GM03348 (cell line): Measurements from ENCODE around the gene IPO11.
"Not testable (repeated sequence)": the region's sequence is repeated elsewhere in the genome, so short reads cannot be mapped to it uniquely, and the experiment has no call there.

Source experiments
- DNase-seq: peaks from one replicate; pipeline ENCODE4 v3.0.0; 2012; ENCODE audit warnings: low spot score

Gene IPO11

DNA sequence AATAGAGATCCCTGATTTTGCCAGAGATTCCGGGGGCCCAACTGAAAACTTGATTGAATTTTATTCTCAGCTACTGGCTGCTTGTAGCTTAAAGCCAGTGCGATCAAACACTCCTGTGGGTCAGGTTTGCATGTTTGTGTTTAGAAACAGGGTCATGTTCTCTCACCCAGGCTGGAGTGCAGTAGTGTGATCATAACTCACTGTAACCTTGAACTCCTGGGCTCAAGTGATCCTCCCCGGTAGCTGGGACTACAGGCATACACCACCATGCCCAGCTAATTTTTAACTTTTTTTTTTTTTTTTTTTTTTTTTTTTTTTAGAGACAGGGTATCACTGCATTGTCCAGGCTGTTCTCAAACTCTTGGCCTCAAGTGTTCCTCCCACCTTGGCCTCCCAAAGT lies 232.7 kb downstream of the IPO11 start:
- DNase-seq, result no peak

DNA sequence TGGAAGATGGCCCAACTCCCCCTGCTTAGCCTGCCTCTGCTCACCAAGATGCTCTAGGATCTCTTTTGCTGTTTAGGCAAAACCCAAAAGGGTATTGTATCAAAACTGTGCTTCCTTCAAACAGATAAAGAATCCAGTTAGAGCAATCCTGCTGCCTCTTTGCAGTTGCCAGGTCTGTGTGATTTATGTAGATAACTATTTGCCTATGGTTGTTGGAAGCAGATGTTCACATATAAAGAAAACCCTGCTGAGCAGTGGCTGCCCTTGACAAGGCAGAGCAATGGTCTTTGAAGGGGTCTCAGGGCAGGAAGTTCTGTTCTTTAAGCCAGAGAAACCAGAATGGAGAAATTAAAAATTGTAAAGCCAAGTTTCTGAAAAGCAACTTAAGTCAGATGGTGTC lies 234.7 kb downstream of the IPO11 start:
- no peak for DNase-seq

DNA sequence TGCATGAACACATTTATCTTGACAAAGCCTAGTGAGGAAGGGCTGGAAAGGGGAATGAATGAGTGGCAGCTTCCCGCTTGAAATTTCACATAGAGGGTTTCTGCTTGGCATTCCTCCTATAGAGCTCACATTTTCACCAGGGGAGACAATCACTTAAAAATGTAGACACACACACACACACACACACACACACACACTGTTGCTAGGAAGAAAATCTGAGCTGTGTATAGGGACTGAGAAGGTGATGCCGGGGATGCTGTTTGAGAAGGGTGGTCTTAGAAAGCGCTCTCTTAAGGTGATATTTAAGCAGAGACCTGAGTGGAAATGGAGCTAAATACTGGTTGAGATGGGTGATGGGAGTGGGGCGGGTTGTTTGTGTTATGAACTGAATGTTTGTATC lies 236.5 kb downstream of the IPO11 start:
- no peak for DNase-seq

DNA sequence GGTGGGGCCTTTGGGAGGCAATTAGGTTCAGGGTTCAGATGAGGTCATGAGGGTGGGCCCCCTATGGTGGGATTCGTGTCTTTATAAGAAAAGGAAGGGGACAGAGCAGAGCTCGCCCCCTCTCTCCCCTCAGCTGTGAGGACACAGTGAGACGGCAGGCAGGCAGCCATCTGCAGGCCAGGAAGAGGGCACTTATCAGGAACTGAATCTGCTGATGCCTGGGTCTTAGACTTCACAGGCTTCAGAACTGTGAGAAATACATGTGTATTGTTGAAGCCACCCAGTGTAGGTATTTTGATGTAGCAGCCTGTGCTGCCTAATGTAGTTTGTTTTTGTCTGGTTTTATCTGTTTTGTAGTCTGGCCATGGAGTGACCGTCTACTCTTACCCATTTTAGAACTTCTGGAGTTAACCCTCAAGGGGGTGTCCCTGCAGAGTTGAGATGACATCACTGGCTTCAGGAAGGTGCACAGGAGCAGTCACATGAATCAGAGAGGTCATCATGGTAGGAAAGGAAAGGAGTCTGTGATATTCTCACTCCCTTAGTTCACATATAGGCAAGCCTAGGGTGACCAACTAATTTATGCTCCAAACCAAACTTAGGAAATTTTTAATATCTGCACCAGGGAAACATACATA lies 237.0 kb downstream of the IPO11 start:
- DNase-seq, result no peak

DNA sequence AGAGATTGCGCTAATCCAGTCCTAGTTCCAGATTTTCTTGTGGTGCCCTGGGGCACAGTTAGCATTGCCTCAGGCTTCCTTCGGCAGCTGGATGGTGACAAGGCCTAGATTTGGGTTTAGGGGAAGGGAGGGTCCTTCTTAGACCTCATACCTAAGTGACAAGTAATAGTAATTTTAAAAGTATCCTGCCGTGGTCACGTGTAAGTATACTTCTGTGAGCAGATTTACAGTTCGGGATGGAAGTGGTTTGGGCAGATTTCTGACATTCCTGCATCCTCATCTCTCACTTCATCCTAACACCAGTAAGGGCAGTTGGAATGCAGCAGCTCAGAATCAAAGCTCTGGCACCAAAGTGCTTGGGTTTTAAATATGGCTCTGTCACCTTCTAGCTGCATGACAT lies 237.6 kb downstream of the IPO11 start:
- no peak for DNase-seq

DNA sequence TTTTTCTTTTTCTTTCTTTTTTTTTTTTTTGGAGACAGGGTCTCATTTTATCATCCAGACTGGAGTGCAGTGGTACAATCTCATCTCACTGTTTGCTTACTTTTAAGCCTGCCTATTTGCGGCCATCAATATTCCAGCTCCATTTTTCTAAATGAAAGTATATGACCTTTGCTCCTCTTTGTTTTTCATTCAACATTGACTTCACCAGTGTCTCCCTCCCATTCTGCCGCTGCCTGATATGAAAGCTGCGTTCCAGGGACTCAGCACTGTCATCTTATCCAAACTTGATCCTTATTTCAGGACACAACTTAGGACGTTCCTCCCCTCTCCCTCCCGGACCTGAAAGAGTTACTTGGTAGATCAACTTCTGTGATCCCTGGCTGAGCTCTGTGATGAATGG lies 239.7 kb downstream of the IPO11 start:
- no peak for DNase-seq

DNA sequence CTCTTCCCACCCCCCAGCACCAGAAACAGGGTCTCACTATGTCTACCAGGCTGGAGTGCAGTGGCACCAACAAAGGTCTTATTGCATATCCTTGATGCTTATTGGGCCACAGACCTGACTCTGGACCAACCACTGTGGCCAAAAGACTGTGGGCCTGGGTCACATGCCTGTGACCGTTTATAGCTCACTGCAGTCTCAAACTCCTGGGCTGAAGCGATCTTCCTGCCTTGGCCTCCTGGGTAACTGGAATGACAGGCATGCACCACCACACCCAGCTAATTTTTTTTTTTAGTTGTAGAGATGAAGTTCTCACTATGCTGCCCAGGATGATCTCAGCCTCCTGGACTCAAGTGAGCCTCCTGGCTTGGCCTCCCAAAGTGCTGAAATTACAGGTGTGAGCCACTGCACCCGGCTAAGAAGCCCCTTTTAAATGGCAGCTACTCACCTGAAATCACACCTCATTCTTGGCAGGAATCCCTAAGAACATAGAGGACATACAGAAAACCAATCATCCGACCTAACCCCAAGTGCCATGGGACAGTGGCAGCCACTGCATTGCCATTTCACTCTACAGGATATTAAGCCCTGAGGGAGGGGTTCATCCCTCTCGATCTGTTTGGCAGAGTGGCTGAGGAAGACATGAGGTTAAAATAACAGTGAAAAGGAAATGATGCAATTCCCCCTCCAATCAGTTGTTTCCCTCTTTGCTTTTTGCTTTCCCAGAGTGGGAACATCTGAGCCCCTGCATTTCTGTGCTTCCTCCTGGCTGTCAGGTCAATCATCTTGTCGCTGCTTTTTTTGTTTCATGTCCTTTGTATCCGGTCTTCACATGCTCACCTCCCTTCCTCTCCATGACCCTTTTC lies 240.7 kb downstream of the IPO11 start:
- DNase-seq, result no peak

DNA sequence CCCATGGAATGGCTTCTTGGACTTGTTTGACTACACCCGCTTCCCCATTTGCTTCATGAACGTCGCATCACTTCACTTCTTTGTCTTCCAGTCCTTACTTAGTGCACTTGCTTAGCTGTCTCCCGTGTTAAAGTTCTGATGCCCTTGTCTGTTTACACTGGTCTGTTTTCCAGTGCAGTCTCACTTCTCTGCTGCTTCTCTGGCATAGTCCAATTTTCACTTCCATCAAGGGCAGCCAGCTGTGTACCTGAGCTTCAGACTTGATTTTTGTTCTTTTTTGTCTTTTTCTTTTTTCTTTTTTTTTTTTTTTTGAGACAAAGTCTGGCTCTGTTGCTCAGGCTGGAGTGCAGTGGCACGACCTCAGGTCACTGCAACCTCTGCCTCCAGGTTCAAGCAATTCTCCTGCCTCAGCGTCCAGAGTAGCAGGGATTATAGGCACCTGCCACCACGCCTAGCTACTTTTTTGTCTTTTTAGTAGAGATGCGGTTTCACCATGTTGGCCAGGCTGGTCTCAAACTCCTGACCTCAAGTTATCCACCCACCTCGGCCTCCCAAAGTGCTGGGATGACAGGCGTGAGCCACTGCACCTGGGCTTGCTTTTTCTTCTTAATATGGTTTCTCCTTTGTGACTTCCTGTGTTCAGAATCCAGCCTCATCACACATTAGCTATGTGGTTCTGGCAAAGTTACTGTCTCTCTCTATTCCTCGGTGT lies 241.5 kb downstream of the IPO11 start:
- DNase-seq, result no peak

DNA sequence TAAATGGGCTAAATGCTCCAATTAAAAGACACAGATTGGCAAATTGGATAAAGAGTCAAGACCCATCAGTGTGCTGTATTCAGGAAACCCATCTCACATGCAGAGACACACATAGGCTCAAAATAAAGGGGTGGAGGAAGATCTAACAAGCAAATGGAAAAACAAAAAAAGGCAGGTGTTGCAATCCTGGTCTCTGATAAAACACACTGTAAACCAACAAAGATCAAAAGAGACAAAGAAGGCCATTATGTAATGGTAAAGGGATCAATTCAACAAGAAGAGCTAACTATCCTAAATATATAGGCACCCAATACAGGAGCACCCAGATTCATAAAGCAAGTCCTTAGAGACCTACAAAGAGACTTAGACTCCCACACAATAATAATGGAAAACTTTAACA lies 245.2 kb downstream of the IPO11 start:
- DNase-seq, result not testable (repeated sequence)

DNA sequence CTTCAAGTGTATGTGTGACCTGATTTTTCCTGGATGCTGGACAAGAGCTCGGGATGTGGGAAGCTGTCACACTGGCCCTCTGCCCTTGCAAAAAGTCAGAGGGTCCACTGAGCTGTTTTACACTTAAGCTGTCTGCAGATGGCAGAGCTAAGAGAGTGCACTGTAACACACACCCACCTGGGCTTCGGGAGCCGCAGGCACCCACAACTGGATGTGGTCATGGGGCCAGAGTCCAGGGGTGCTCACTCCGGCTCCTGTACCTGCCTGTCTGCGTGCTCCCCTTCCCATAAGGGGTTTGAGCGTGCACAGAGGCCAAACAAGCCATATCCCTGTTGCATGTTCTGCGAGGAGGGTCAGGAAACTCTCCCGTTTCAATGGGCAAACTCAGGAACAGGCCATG lies 248.6 kb downstream of the IPO11 start:
- DNase-seq, result no peak

DNA sequence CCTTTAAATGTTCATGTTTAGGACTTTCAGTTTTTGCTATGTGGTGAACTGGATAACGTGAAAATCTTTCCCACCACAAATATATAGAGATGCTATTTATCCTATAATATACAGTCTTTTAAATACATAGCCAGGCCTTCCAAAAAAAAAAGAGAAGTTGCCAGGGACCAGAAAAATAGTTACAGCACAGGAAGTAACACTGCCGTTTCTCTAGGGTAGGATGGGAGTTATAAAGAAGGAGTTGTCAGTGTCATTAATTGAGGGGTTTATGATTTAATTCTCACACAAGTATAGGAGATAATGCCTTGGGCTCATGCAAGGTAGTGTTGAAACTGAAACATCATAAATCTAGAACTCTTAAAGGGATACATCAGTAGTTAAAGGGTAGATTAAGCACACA lies 250.0 kb downstream of the IPO11 start:
- no peak for DNase-seq

DNA sequence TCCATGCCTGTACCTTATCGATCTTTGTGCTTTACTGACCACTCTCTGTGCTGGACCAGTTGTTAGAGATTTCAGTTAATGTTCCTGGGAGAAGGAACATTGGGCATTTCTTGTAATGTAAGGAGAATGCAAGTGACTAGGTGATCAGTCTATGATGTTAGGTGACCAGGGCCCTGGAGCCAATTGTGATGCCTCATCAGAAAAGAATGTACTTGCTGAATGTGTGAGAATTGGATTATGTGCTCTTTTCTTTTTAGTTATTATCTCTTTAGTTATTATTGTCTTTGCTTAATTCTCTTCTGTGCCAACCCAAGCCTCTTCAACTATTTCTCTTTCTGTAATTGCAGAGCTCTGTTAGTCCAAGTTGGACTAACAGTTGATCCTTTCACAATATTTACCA lies 258.9 kb downstream of the IPO11 start:
- no peak for DNase-seq

DNA sequence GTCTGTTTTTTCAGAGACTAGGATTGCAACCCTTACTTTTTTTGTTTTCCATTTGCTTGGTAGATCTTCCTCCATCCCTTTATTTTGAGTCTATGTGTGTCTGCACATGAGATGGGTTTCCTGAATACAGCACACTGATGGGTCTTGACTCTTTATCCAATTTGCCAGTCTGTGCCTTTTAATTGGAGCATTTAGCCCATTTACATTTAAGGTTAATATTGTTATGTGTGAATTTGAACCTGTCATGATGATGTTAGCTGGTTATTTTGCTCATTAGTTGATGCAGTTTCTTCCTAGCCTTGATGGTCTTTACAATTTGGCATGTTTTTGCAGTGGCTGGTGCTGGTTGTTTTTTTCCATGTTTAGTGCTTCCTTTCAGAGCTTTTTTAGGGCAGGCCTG lies 264.0 kb downstream of the IPO11 start:
- not testable (repeated sequence) for DNase-seq
